ENCODE measurements around the gene CCDC117.
"Not testable (repeated sequence)": the region's sequence is repeated elsewhere in the genome, so short reads cannot be mapped to it uniquely, and the experiment has no call there.

CCDC117 gene

GRCh38 chr22:28800308-28801041 lies 28.0 kb downstream of the CCDC117 start, which contains the start of gene XBP1:
Gene XBP1, minus strand, starts transcription at chr22:28800569.
- DNase-seq (ENCODE audit: low read depth in 3 of 3, low spot score in 1 of 3): peak; percentile 66 to 87 (median 73)

DNA sequence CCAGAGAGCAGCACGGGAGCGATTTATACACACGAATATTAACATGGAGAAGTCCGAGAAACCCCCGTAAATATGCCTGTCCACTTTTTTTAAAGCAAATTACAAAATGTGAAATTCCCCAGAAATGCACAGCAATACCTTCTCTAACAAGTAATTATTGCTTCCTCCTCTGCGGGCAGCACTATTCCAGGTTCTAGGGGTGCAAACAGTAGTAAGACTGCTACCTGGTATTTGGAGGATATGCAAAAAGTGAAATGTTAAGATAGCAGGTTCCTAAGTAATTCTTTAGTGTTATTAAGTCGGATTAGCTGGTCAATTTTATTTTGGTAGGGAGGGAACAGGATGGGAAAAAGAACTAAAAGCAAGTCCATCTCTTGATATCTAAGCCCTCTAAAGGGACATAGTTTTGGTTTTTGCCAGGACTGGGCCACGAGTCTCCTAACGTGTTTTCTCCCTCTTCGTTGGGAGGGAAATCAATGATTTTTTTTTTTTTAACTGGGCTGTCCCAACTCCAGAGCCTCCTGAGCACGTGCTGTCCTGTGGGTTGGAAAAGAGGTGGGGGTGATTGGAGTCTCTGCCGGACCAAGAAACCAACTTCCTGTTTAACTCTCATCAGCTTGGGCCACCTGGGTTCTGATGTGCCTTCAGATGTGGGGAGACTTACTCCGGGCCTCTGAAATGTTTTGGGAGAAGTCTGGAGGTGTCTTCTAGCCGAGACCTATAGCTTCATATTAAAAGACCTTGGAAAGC lies 29.5 kb downstream of the CCDC117 start:
- DNase-seq (ENCODE audit: low read depth in 3 of 3, low spot score in 1 of 3): no peak

DNA sequence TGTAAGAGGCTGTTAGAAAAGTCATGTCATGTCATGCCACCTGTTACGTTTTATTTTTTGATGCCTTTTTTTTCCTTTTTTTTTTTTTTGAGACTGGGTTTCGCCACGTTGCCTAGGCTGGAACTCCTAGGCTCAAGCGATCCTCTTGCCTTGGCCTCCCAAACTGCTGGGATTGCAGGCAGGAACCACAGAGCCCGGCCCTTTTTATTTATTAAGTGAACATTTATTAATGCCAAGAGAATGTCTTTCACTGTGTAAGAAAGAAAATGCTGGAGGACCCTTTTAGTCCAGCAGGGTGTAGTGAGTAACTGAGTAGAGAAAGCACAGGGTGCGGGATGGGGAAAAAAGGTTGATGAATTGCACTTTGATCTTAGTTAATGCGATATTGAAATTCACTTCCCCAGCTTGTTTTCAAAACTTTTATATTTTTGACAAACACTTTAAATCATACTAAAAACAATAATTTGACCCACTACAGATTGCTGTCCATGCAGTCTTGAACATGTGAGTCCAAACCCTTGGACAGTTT lies 30.2 kb downstream of the CCDC117 start:
- no peak for DNase-seq (ENCODE audit: low read depth in 3 of 3, low spot score in 1 of 3)

DNA sequence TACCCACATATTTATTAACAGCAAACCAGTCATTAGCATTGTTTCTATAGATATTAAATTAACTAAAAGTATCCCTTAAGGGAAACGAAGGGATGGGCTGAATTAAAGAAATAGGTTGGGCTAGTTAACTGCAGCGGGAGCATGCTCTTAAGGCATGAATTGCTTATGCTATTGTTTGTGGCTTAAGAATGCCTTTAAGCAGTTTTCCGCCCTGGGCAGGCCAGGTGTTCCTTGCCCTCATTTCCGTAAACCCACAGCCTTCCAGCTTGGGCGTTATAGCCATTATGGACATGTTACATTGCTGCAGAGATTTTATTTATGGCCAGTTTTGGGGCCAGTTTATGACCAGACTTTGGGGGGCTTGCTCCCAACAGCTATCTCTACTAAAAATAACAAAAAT lies 32.9 kb downstream of the CCDC117 start:
- DNase-seq (ENCODE audit: low read depth in 3 of 3, low spot score in 1 of 3): not testable (repeated sequence)

DNA sequence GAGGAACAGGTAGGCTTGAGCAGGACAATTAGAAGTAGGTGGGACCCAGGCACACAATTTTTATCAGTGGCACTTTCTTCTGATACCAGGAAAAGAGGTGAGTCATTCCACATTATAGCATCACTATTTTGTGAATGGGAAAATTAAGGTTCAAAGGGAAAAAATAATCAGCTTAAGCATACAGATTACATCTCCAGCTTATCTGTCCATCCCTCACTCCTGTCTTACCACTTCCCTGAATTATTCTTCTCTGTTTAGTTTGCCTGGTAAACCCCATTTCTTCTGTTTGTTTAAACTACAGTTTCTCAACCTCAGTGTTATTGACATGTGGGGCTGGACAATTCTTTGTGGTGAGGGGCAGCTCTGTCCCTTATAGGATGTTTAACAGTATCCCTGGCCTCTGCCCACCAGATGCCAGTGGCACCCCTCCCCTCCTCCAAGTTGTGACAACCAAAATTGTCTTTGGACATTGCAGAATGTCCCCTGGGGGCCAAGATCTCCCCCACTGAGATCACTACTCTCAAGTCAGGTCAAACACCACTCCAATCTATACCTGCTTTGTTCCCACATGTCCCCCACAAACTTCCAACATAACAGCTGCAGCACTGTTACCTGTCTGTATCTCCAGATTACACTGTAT lies 36.3 kb downstream of the CCDC117 start:
- DNase-seq (ENCODE audit: low read depth in 3 of 3, low spot score in 1 of 3): no peak

DNA sequence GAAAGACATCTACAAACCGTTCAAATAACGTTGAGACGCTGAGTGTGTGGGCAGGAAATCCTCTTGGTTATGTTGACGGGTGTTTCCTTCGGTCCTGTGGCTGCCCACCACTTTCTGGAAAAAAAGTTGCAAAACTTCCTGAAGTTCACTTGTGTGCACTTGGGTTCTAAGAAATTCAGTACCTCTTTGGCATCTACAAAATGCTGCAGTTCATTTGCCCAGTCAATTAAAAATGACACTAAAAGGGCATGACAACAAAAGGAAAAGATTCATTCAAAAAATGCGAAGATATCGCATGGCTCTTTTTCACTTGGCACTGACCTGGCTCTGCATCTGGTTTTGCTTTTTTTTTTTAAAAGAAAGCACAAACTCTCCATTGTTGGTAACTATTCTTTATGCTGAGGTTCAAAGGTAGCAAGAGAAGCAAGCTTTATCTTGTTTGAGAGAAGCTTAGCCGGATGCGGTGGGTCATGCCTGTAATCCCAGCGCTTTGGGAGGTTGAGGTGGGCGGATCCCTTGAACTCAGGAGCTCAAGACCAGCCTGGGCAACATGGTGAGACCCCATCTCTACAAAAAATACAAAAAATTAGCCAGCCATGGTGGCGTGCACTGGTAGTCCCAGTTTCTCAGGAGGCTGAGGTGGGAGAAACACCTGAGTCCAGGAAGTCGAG lies 38.5 kb downstream of the CCDC117 start:
- DNase-seq (ENCODE audit: low read depth in 3 of 3, low spot score in 1 of 3): no peak

- no peak for DNase-seq (ENCODE audit: low read depth in 3 of 3, low spot score in 1 of 3)
Measured at GRCh38 chr22:28812516-28812915, 40.0 kb downstream of the CCDC117 start.

- no peak for DNase-seq (ENCODE audit: low read depth in 3 of 3, low spot score in 1 of 3)
Measured at GRCh38 chr22:28813772-28814518, 41.5 kb downstream of the CCDC117 start.

- no peak for DNase-seq (ENCODE audit: low read depth in 3 of 3, low spot score in 1 of 3)
Measured at GRCh38 chr22:28815111-28815510, 42.6 kb downstream of the CCDC117 start.

DNA sequence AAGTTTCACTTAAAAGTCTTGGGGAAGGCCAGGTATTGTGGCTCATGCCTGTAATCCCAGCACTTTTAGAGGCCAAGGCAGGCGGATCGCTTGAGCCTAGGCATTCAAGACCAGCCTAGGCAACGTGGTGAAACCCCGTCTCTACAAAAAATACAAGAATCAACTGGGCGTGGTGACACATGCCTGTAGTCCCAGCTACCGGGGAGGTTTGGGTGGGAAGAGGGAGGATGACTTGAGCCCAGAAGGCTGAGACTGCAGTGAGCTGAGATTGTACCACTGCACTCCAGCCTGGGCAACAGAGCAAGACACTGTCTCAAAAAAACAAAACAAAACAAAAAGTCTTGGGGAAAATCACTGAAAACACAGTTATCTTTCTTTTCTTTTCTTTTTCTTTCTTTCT lies 43.2 kb downstream of the CCDC117 start:
- DNase-seq (ENCODE audit: low read depth in 3 of 3, low spot score in 1 of 3): no peak

DNA sequence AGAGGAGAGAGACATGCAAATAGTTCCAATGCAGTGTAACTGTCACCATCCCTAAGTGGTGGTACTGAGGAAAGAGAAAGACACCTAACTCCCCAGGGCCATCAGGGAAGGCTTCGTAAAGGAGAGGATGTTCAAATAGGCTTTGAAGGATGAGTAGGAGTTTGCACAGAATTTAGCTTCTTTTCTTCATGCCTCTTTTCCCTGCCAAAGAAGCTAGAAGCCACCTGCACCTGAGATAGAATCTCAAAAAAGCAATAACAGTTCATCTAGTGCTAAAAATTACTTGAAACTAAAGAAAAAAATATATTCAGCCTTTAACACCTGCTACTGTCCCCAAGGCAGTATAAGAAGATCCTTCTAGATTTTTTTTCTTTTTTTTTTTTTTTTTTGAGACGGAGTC lies 44.6 kb downstream of the CCDC117 start:
- no peak for DNase-seq (ENCODE audit: low read depth in 3 of 3, low spot score in 1 of 3)

GRCh38 chr22:28817919-28818859 lies 45.7 kb downstream of the CCDC117 start:
- DNase-seq (ENCODE audit: low read depth in 3 of 3, low spot score in 1 of 3): no peak

GRCh38 chr22:28819253-28820096 lies 47.0 kb downstream of the CCDC117 start:
- no peak for DNase-seq (ENCODE audit: low read depth in 3 of 3, low spot score in 1 of 3)

GRCh38 chr22:28820885-28821284 lies 48.4 kb downstream of the CCDC117 start:
- no peak for DNase-seq (ENCODE audit: low read depth in 3 of 3, low spot score in 1 of 3)

DNA sequence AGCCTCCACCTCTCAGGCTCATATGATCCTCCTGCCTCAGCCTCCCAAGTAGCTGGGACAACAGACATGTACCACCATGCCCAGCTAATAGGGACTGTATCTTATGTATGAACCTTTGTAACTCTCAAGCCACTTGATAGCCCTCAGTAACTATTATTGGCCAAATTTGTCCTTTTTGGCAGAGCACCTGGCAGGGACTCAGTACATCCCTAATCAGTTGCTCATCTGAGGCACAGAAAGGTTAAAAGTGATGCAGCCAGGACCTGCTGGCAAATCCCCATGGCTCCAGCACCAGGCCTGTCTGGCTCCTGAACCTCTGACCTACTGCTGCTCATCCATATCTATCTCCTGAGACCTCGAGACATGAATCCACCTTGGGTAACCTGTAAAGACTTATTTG lies 49.0 kb downstream of the CCDC117 start:
- no peak for DNase-seq (ENCODE audit: low read depth in 3 of 3, low spot score in 1 of 3)

GRCh38 chr22:28822930-28823551 lies 50.5 kb downstream of the CCDC117 start:
- no peak for DNase-seq (ENCODE audit: low read depth in 3 of 3, low spot score in 1 of 3)

DNA sequence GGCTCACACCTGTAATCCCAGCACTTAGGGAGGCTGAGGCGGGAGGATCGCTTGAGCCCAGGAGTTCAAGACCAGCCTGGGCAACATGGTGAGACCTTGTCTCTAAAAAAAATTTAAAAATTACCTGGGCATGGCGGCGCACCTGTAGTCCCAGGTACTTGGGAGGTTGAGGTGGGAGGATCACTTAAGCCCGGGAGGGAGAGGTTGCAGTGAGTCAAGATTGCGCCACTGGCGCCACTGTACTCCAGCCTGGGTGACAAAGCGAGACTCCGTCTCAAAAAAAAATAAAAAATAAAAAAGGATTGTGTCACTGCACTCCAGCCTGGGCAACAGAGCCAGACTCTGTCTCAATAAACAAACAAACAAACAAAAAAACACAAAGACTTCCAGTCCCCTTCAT lies 52.0 kb downstream of the CCDC117 start:
- DNase-seq (ENCODE audit: low read depth in 3 of 3, low spot score in 1 of 3): not testable (repeated sequence)

DNA sequence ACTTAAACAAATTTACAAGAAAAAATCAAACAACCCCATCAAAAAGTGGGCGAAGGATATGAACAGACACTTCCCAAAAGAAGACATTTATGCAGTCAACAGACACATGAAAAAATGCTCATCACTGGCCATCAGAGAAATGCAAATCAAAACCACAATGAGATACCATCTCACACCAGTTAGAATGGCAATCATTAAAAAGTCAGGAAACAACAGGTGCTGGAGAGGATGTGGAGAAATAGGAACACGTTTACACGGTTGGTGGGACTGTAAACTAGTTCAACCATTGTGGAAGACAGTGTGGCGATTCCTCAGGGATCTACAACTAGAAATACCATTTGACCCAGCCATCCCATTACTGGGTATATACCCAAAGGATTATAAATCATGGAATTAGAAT lies 53.9 kb downstream of the CCDC117 start:
- DNase-seq (ENCODE audit: low read depth in 3 of 3, low spot score in 1 of 3): not testable (repeated sequence)

Data from stimulated activated CD4-positive, alpha-beta T cell treated with anti-CD3 and anti-CD28 coated beads, TNF-alpha, amount 100 ng/mL, for 1 hour (primary cell).